ENCODE results near the gene WBP4.
"Not testable (repeated sequence)": the region's sequence is repeated elsewhere in the genome, so short reads cannot be mapped to it uniquely, and the experiment has no call there.

WBP4 gene

DNA sequence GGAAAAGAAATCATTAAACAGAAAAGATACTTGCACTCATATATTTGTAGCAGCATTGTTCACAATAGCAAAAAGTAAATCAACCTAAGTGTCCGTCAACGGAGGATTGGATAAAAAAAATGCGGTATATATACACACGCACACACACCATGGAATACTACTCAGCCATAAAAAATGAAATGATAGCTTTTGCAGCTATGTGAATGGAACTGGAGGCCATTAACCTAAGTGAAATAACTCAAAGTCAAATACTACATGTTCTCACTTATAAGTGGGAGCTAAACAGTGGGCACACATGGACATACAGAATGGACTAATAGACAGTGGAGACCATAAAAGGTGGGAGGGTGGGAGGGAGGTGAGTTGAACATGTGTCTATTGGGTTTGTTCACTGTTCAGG lies 18.4 kb downstream of the WBP4 start:
- no peak for DNase-seq (ENCODE audit: low spot score)

GRCh38 chr13:41085961-41086585 lies 24.8 kb downstream of the WBP4 start:
- DNase-seq (ENCODE audit: low spot score): no peak

DNA sequence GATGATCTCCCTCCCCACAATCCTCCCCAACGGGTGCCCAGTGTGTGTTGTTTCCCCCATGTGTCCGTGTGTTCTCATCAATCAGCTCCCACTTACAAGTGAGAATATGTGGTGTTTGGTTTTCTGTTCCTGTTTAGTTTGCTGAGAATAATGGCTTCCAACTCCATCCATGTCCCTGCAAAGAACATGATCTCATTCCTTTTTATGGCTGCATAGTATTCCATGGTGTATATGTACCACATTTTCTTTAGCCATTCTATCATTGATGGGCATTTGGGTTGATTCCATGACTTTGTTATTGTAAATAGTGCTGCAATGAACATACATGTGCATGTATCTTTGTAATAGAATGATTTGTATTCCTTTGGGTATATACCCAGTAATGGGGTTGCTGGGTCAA lies 34.4 kb downstream of the WBP4 start:
- not testable (repeated sequence) for DNase-seq (ENCODE audit: low spot score)

GRCh38 chr13:41098761-41099160 lies 37.5 kb downstream of the WBP4 start:
- DNase-seq (ENCODE audit: low spot score): no peak

DNA sequence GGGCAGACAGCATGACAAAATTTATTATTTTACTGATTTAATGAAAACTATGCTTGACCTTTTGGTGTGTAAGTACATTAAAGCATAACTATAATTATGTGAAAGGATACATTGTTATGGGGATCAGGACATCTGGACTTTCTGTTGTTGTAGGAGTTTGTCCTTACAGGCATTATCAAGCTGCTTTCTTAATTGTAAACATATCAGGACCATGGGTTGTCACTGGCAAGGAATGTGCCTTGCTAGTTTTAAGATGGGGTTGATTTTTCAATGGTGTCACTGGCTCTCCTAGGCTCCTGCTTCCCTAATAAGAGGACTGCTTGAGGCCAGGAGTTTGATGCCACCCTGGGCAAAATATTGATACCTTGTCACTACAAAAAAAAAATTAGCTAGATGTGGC lies 38.7 kb downstream of the WBP4 start:
- no peak for DNase-seq (ENCODE audit: low spot score)

DNA sequence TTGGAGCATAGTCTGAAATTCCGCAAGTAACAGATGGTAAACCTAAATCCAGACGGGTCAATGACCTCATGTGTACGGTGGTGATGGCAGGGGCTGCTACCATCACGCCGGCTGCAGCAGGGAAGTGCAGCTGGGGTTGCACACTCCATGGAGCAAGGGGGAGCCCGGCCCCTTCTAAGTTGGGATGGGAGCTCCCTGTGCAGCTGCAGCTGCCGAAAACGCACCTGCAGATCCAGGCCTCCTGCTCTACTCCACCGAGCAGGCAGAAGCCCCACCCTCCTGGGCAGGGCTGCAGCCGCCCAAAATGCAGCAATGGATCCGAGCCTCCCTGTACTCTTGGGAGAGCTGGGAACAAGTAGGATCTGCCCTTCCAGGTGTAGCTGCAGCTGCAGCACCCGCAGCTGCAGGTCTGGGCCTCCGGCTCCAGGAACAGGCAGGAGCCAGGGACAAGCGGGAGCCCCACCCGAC lies 45.8 kb downstream of the WBP4 start:
- no peak for DNase-seq (ENCODE audit: low spot score)

GRCh38 chr13:41107584-41108014 lies 46.3 kb downstream of the WBP4 start:
- no peak for DNase-seq (ENCODE audit: low spot score)

GRCh38 chr13:41111454-41111853 lies 50.1 kb downstream of the WBP4 start:
- DNase-seq (ENCODE audit: low spot score): no peak

DNA sequence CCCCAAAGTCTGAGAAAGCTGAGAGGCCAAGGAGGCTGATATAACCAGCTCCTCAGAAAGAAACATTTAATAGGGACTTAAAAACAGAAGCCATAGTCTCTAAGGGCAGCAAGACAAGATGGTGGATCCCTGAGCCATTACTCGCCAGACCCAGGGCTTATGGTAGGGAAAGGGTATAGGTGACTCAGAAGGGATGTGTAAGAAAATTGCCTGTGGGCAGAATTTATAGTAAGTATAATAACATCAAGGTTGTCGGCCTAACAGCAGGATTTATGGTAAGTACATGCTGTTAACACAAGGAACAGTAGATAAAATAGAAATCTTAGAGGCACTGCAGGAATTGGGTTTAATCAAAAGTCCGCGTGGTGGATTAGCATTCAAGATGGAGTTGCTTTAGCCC lies 56.6 kb downstream of the WBP4 start:
- no peak for DNase-seq (ENCODE audit: low spot score)

DNA sequence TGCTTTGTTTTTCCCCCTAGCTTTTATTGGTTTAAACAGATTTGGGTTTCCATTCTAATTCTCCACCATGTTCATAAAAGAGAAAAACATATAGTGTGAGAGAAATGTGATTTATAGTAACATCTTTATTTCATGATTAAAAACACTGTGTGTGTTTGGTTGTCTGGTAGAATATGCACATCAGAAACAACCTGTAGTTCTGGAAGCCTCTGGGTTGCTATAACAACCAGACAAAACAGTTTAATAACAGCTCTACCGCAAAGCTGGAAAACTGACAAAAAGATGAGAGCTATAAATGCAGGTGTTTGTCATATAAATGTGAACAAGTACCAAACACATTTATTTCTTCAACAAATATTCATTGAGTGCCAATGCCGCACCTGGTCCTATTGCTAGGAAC lies 61.5 kb downstream of the WBP4 start:
- DNase-seq (ENCODE audit: low spot score): no peak

DNA sequence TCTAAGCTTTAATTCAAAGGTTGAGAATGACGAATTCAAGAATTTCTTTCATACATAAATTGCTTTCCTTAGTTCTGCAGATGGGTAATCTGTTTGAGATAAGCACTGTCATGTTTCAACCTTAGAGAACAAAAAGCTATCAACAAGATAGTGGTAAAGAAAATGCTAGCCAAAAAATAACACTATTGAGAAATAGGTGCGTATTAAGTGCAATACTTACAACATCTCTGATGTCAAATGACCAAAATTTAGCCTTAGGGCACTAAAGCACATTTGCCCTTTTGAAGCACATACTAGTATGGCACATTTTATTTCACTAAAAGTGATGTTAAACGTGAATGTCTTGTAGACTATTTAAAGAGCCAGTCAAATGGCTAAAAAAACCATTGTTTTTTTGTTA lies 66.4 kb downstream of the WBP4 start:
- DNase-seq (ENCODE audit: low spot score): no peak

DNA sequence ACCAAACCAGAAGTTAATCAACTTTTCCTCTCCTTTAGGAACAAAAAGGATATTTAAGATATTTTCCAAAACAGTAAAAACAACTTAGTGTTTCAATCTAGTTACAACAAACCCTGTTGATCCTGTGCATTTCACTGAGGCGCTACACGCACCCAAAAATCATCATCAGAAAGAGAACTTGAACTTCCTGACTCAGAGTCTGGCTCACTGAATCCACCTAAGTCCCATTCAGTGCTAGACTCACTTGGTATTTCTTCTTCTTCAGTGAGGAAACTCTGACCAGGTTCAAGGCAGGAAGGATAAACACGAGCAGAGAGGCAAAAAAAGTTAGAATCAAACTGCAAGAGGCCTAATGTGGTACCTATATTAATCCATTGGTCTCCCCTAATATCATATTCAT lies 69.0 kb downstream of the WBP4 start:
- DNase-seq (ENCODE audit: low spot score): peak; percentile 34

- DNase-seq (ENCODE audit: low spot score): peak; percentile 47
Observed at GRCh38 chr13:41131189-41131588, 69.9 kb downstream of the WBP4 start.

DNA sequence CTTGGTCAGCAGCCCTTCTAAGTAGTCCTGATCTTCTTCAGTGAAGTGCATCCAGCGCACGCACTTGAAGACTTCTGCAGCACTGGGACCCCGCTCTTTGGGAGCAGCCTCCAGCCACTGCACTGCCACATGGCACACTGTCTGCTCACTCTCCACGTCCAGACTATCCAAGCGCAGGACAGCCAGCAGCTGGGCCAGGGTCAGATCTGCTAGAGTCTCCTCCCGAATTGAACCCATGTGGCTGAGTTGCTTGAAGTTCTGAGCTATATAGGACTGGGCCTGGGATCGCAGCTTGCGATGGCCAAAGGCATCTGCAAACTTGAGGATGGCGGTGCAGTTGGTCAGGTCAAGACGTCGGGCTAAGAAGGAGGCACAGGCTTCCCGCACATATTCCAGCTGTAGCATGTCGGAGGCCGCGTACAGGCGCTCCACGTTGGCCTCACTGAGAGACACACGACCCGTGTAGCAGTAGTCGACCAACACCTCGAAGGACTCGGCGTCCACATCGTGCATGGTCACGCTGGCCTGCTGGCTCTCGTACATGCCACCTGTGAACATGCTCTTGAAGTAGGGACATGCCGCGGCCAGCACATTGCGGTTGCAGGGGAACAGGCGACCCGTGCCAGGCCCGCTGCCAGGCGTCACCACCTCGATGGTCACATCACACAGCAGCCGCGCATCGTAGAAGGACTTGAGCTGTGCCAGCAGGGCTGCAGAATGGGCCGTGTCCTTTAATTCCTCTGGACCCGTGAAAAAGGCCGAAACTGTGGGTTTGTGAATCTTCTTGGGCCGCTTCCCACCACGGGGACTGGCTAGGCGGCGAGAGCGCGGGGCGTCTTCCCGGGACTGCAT lies 70.6 kb downstream of the WBP4 start:
- not testable (repeated sequence) for DNase-seq (ENCODE audit: low spot score)

DNA sequence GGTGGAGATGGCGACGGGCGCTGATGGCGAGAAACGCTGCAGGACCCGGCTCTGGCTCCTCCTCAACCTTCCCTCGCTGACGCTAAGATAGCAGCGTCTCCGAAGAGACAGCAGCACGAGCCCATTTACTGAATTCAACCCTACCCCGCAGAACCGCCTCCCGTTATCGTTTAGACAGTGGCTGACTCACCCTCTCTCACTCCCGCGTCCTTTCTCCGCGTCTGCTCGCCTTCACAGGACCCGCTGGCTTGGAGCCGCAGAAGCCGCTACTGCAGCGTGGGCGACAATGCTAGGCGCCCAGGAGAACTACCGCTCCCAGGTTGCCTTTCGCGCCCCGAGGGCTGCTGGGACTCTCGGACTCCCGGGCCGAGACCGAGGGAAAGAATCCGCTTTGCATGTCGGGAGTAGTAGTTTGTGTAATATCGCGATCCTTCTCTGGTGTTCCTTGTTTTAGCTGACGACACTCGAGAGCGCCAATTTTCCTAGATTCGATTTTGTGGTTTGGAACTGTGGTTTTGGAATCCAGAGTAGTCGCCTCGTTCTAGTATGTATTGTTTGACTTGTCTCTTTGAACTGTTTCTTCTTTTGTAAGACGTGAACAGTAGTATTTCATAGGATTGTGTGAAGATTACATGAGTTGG lies 71.3 kb downstream of the WBP4 start, which contains the start of gene KBTBD6:
Gene KBTBD6 (minus strand): TSS at position 291 of the 641 bp plus-strand sequence. CDS start 291 bp downstream, outside the sequence.
- DNase-seq (ENCODE audit: low spot score): peak; percentile 97

All from hematopoietic multipotent progenitor cell treated with erythropoietin and hydrocortisone succinate and interleukin-3 and kit ligand, for 15 days (in vitro differentiated cells).